GM12875 (cell line): ENCODE measurements around the gene ZSCAN12.
A peak's percentile ranks its signal among the peaks of the same experiment; 100 is the strongest.

ENCODE experiments used
- H3K4me3 ChIP-seq: one replicate; pipeline ENCODE4 v1.5.1; 2011; ENCODE audit warnings: low read depth, low read length, control low read depth
- TF ChIP-seq, protein P1 (sequence below): IDR thresholded peaks from 2 replicates; pipeline ENCODE4 v1.5.1; 2011; ENCODE audit warnings: low read depth, mild to moderate bottlenecking, control low read depth, inconsistent platforms, low read length, moderate library complexity, borderline replicate concordance; ENCODE audit not compliant: insufficient read depth

The ZSCAN12 gene

DNA sequence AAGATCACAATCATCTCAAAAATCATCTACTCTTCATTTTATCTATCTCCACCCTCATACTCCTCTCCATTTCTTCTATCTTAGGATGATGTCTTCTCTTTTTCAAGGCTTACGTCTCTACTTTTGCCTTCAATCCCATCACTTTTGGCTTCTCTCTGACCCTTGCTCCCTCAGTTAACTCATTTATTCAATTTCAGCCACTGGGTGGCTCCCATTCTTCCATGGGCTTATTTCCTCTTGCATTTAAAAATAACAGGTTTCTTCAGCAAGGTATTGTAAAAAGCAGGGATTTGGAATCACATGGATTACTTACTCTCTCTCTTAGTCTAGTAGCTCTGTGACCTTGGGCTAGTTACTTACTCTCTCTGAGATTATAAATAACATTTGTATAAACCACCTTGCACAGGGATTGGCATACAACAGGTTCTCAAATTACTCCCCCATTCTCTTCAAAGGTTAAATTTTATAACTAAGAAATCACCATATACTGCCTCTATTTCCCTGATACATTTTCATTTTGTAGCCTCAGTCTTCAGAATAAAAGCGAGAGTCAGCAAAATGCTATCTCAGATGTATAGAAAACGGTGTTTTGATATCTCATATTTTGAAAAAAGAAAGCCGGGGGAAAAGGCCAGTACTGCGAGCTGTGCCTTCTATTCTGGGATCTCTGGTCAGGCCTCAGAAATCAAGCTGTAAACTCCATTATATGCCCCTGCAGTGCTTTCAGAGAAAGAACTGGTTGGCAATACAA, 5.5 kb downstream of the ZSCAN12 start:
- H3K4me3 ChIP-seq = no peak overlapping the region
- TF ChIP-seq, protein P1, sequence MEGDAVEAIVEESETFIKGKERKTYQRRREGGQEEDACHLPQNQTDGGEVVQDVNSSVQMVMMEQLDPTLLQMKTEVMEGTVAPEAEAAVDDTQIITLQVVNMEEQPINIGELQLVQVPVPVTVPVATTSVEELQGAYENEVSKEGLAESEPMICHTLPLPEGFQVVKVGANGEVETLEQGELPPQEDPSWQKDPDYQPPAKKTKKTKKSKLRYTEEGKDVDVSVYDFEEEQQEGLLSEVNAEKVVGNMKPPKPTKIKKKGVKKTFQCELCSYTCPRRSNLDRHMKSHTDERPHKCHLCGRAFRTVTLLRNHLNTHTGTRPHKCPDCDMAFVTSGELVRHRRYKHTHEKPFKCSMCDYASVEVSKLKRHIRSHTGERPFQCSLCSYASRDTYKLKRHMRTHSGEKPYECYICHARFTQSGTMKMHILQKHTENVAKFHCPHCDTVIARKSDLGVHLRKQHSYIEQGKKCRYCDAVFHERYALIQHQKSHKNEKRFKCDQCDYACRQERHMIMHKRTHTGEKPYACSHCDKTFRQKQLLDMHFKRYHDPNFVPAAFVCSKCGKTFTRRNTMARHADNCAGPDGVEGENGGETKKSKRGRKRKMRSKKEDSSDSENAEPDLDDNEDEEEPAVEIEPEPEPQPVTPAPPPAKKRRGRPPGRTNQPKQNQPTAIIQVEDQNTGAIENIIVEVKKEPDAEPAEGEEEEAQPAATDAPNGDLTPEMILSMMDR = 0 out of 2 replicates have a peak, but pooled peaks have one; percentile 2

DNA sequence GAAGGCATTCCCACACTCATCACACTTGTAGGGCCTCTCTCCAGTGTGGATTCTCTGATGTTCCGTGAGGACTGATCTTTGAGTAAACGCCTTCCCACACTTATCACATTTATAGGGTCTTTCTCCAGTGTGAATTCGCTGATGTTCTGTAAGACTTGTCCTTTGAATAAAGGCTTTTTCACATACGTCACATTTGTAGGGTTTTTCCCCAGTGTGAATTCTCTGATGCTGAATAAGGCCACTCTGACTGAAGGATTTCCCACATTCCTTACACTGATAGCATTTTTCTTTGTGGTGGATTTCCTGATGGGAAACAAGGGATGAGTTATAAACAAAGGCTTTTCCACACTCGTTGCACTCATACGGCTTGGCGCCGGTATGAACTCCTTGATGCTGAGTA, 8.9 kb downstream of the ZSCAN12 start:
- TF ChIP-seq, protein P1 = no peak
- H3K4me3 ChIP-seq = no peak overlapping the region

DNA sequence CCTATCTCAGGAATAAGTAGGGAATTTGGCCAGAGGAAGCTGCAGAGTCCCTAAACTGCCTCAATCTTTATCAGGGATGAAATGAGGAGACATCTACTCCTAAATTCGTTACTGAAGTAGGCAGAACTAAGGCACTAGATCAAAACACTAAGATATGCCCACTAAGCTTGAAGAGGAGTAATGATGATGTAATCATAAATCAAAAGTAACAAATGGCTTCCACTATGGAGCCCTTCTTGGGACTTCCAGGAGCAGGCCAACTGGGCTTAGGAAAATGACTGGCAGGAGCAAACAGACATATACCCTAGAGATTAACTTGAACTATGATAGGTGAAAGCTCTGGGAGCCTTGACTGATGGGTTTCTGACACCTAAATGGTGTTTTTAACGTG, 15.4 kb downstream of the ZSCAN12 start:
- H3K4me3 ChIP-seq = no peak overlapping the region
- TF ChIP-seq, protein P1 = no peak

DNA sequence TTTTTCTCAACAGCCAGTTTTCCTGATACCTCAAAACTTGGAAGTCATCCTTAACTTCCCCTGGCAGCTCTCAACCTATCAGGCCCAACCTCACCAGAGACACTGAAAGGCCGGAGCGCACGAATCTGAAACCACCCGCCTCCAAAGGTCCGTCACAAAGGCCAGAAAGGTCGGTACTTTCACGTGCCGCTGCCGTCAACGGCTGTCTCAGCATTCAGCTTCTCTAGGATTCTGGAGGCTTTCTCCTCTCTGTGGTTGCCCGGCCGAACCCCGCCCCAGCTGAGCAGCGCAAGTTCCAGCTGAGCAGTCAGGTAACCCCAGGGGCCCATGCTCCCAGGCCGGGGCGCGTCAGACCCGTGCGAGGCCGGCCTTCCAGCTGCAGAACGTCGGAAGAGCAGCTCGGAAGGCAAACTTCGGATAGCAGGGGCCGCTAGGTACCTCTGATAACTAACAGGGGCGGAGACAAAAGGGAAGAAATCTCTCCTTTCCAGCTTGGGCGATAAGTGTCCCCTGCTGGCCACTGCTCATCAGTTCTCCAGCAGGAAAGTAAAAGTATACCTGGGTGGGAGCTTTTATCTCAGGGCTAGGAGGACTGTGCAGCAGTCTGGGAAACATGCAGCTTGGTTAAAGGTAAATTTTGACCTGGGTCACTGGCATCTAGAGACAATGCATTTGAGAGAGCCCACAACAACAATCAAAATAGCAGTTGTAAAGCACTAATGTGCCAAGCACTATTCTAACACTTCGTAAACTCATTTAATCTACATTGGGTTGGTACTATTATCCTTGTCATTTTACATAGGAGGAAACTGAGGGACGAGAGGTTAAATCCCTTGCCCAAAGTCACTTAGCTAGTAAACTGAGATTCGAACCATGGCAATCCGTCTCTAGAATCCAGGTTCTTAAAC, 16.1 kb downstream of the ZSCAN12 start:
- H3K4me3 ChIP-seq = no peak overlapping the region
- TF ChIP-seq, protein P1 = peak; percentile 34; the same call in 1 of the 2 replicates

DNA sequence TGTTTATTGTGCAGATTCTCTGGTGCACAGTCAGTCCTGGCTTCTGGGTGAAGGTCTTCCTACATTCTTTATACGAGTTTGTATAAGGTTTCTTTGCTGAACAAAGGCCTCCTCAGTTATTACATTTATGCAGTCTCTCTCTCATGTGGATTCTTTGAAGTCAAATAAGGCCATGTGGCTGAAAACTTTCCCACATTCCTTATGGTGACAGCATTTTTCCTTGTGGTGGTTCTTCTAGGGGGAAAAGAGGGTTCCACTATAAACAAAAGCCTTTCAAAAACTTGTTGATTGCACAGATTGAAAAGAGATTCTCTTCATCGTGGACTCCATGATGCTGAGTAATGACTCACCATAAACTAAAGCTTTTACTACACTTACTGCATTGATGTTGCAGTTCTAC, 19.2 kb downstream of the ZSCAN12 start:
- no peak overlapping the region for H3K4me3 ChIP-seq
- TF ChIP-seq, protein P1 = no peak

DNA sequence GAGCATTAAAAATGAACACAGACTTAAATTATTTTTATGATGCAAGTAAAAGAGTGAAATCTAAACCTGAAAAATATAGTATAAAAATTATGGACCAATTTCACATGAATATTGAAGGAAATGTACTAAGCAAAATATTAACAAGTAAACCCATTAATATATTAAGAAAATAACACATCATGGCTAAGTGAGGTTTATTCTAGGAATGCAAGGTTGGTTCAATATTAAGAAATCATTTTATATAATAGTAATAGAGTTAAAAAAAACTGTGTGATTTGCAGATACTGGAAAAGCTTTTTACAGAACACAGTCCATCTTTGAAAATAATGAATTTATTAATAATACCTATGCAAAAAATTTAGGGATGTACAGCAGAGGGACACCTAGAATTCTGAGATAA, 20.9 kb downstream of the ZSCAN12 start:
- TF ChIP-seq, protein P1 = no peak
- no peak overlapping the region for H3K4me3 ChIP-seq
